Testis (tissue), 3 donors: ENCODE results near the gene BCL11B. TPM values are rescaled to one million over a fixed set of nuclear protein-coding genes. Genes with fewer than 3 reads are reported as not detected.

ENCODE experiments used
- DNase-seq: peaks from one replicate; pipeline ENCODE4 v3.0.0-alpha.2; 2019
- H3K27ac ChIP-seq, 2 donors: fragments of 200-600 bp; sonication (generic); one replicate each; pipeline ENCODE4 v1.5.1; 2019
- H3K27me3 ChIP-seq: fragments of 200-600 bp; sonication (generic); one replicate; pipeline ENCODE4 v1.5.1; 2019
- H3K36me3 ChIP-seq: fragments of 200-600 bp; sonication (generic); one replicate; pipeline ENCODE4 v1.5.1; 2017; ENCODE audit warnings: low read depth; ENCODE audit errors: missing control alignments
- H3K4me1 ChIP-seq: fragments of 200-600 bp; sonication (generic); one replicate; pipeline ENCODE4 v1.5.1; 2019
- H3K4me3 ChIP-seq, 2 donors: fragments of 200-600 bp; sonication (generic); one replicate each; pipeline ENCODE4 v1.5.1; 2017 to 2019
- H3K9me3 ChIP-seq: fragments of 200-600 bp; sonication (generic); one replicate; pipeline ENCODE4 v1.5.1; 2017
- CTCF ChIP-seq, 3 experiments: fragments of 450-650 bp in 2 of 3; fragments of 200-600 bp in 1 of 3; sonication (generic) in 1 of 3; IDR thresholded peaks; one replicate each; pipeline ENCODE4 v1.5.1; 2016 to 2019; ENCODE audit warnings: antibody characterized with exemption in 3 of 3, mild to moderate bottlenecking in 2 of 3, moderate library complexity in 1 of 3
- POLR2A ChIP-seq: fragments of 450-650 bp; IDR thresholded peaks from one replicate; pipeline ENCODE4 v1.6.1; 2017; ENCODE audit warnings: antibody characterized with exemption, mild to moderate bottlenecking, moderate library complexity
- WGBS, 2 donors: methylation state at CpG; one replicate each; pipeline ENCODE4 v1.1.5; 2018; 5-methylcytosine and 5-hydroxymethylcytosine counted together
- intact Hi-C: fragments of 100-400 bp; cut with DNase I; formaldehyde crosslinking; loops from one replicate; pipeline ENCODE4 v1.15.1; 2023; ENCODE audit warnings: low total_unique reads
- polyA plus RNA-seq: library from polyadenylated mRNA; stranded (reverse); fragments of 350-450 nt; fragmentation: Illumina TruSeq; extraction: RNeasy Lipid Tissue Mini Kit (QIAGEN cat#74804); gene quantifications from one replicate; pipeline ENCODE4 v1.2.3, GENCODE V29; 2014; ENCODE audit warnings: low read depth, low replicate concordance; ENCODE audit not compliant: insufficient read depth
- total RNA-seq, 2 donors: library from RNA; depleted of rRNA; stranded (reverse); fragments of >200 nt; gene quantifications; one replicate each; pipeline ENCODE4 v1.2.3, GENCODE V29; 2016

BCL11B gene
- total and polyA plus RNA-seq, 3 donors from 2014 or later, result 0.96 to 4.7 (median 4.4) TPM

- Histone ChIP-seq H3K9me3 (no peaks in the 10 kb centered on the region), H3K4me1 (no peaks in the 10 kb centered on the region), H3K27ac (no peak overlapping the region), H3K27me3 (no peaks in the 10 kb centered on the region), H3K4me3 (no peak overlapping the region), H3K36me3 (no peaks in the 10 kb centered on the region)
- 84 to 88% methylated on average over 1 of the region's 1 CpG for WGBS, 2 donors
- no peak for DNase-seq
- intact Hi-C loops, result no loop called here
- TF ChIP-seq POLR2A (no peak), CTCF (IDR thresholded peaks at IDR 0.05) (no peak)
These were observed 32.2 kb upstream of the BCL11B start for GRCh38 chr14:99304208-99304607.

- Histone ChIP-seq H3K27me3 (no peaks in the 10 kb centered on the region), H3K9me3 (no peaks in the 10 kb centered on the region), H3K27ac (no peak overlapping the region), H3K36me3 (no peaks in the 10 kb centered on the region), H3K4me3 (no peak overlapping the region), H3K4me1 (no peaks in the 10 kb centered on the region)
- intact Hi-C loops, result no loop called here
- no peak for DNase-seq
- no peak for TF ChIP-seq CTCF (IDR thresholded peaks at IDR 0.05)
- TF ChIP-seq POLR2A, result no peak
These were observed 28.2 kb upstream of the BCL11B start for GRCh38 chr14:99300190-99300589.

- Histone ChIP-seq H3K4me3 (no peak overlapping the region), H3K36me3 (no peaks in the 10 kb centered on the region), H3K4me1 (no peaks in the 10 kb centered on the region), H3K27me3 (no peaks in the 10 kb centered on the region), H3K9me3 (no peaks in the 10 kb centered on the region), H3K27ac (no peak overlapping the region)
- intact Hi-C loops, result no loop called here
- TF ChIP-seq CTCF (IDR thresholded peaks at IDR 0.05) (no peak), POLR2A (no peak)
- no peak for DNase-seq
- 71 to 87% methylated on average over 10 of the region's 10 CpGs for WGBS, 2 donors
These were observed 24.5 kb upstream of the BCL11B start for GRCh38 chr14:99296517-99296916.

- TF ChIP-seq CTCF (IDR thresholded peaks at IDR 0.05), result no peak
- no peak for TF ChIP-seq POLR2A
- WGBS, 2 donors, result 81 to 85% methylated on average over 12 of the region's 12 CpGs
- no peaks in the 10 kb centered on the region for H3K27me3 ChIP-seq
- no peaks in the 10 kb centered on the region for H3K4me1 ChIP-seq
- intact Hi-C loops, result no loop called here
- H3K27ac ChIP-seq, result no peak overlapping the region
- no peak for DNase-seq
- H3K9me3 ChIP-seq, result no peaks in the 10 kb centered on the region
- no peak overlapping the region for H3K4me3 ChIP-seq
- no peaks in the 10 kb centered on the region for H3K36me3 ChIP-seq
These were observed 17.6 kb upstream of the BCL11B start for GRCh38 chr14:99289394-99290189.

- no peak for DNase-seq
- intact Hi-C loops, result no loop called here
- Histone ChIP-seq H3K9me3 (no peaks in the 10 kb centered on the region), H3K27ac (no peak overlapping the region), H3K27me3 (no peaks in the 10 kb centered on the region), H3K4me1 (no peaks in the 10 kb centered on the region), H3K4me3 (no peak overlapping the region), H3K36me3 (no peaks in the 10 kb centered on the region)
- TF ChIP-seq POLR2A (no peak), CTCF (IDR thresholded peaks at IDR 0.05) (no peak)
- 76 to 89% methylated on average over 5 of the region's 5 CpGs for WGBS, 2 donors
These were observed 17.0 kb upstream of the BCL11B start for GRCh38 chr14:99288948-99289347.
